GM23248 (cell line): ENCODE results near the gene OSBPL6. TPM values are rescaled to one million over a fixed set of nuclear protein-coding genes. Genes with fewer than 3 reads are reported as not detected.

Source experiments
- DNase-seq: peaks from one replicate; pipeline ENCODE4 v3.0.0-alpha.2; 2015
- H2AFZ ChIP-seq: fragments of 200-600 bp; sonication (generic); 2 replicates; pipeline ENCODE4 v1.6.1; 2016; ENCODE audit warnings: antibody characterized with exemption
- H3F3A ChIP-seq: fragments of 200-600 bp; sonication (generic); 2 replicates; pipeline ENCODE4 v1.6.1; 2016; ENCODE audit warnings: mild to moderate bottlenecking, antibody characterized with exemption, mixed run types; ENCODE audit not compliant: insufficient read depth
- H3K27ac ChIP-seq: fragments of 200-600 bp; sonication (generic); 2 replicates; pipeline ENCODE4 v1.5.1; 2016; ENCODE audit warnings: mild to moderate bottlenecking
- H3K27me3 ChIP-seq: fragments of 200-600 bp; sonication (generic); replicated peaks from 2 replicates; pipeline ENCODE4 v1.6.1; 2016; ENCODE audit warnings: mild to moderate bottlenecking; ENCODE audit not compliant: insufficient read depth
- H3K36me3 ChIP-seq: fragments of 200-600 bp; sonication (generic); 2 replicates; pipeline ENCODE4 v1.6.1; 2016; ENCODE audit warnings: low read depth, mild to moderate bottlenecking
- H3K4me1 ChIP-seq: fragments of 200-600 bp; sonication (generic); 2 replicates; pipeline ENCODE4 v1.6.1; 2016; ENCODE audit warnings: mild to moderate bottlenecking; ENCODE audit not compliant: insufficient read depth
- H3K4me2 ChIP-seq: fragments of 200-600 bp; sonication (generic); one replicate; pipeline ENCODE4 v1.6.1; 2016; ENCODE audit warnings: mild to moderate bottlenecking; ENCODE audit not compliant: unreplicated experiment
- H3K4me3 ChIP-seq: fragments of 200-600 bp; sonication (generic); 2 replicates; pipeline ENCODE4 v1.5.1; 2016; ENCODE audit warnings: mild to moderate bottlenecking
- H3K79me2 ChIP-seq: fragments of 200-600 bp; sonication (generic); 2 replicates; pipeline ENCODE4 v1.6.1; 2016; ENCODE audit warnings: mild to moderate bottlenecking; ENCODE audit not compliant: insufficient read depth
- H3K9ac ChIP-seq: fragments of 200-600 bp; sonication (generic); 2 replicates; pipeline ENCODE4 v1.6.1; 2016; ENCODE audit warnings: mild to moderate bottlenecking
- H3K9me2 ChIP-seq: fragments of 200-600 bp; sonication (generic); 2 replicates; pipeline ENCODE4 v1.6.1; 2016; ENCODE audit warnings: mixed run types, mild to moderate bottlenecking, moderate library complexity; ENCODE audit not compliant: insufficient read depth
- H3K9me3 ChIP-seq: fragments of 200-600 bp; sonication (generic); one replicate; pipeline ENCODE4 v1.6.1; 2017; ENCODE audit warnings: low read depth
- H4K20me1 ChIP-seq: fragments of 200-600 bp; sonication (generic); 2 replicates; pipeline ENCODE4 v1.6.0; 2016; ENCODE audit not compliant: insufficient read depth
- EZH2 ChIP-seq: fragments of 200-600 bp; sonication (generic); IDR thresholded peaks from 2 replicates; pipeline ENCODE4 v1.6.1; 2018; ENCODE audit warnings: antibody characterized with exemption, mild to moderate bottlenecking; ENCODE audit not compliant: insufficient read depth, poor library complexity, severe bottlenecking
- EZH2phosphoT487 ChIP-seq: fragments of 200-600 bp; sonication (generic); IDR thresholded peaks from 2 replicates; pipeline ENCODE4 v1.6.1; 2018; ENCODE audit warnings: antibody characterized with exemption, moderate library complexity, mild to moderate bottlenecking, low read depth; ENCODE audit not compliant: insufficient read depth
- WGBS, 2 experiments: methylation state at CpG; one replicate each; pipeline ENCODE4 v1.1.6; 2015 to 2017; ENCODE audit warnings: low lambda C conversion rate in 2 of 2, low coverage in 1 of 2; ENCODE audit errors: missing lambda C conversion rate in 2 of 2; 5-methylcytosine and 5-hydroxymethylcytosine counted together
- in situ Hi-C: fragments of 300-500 bp; cut with MboI; formaldehyde crosslinking; loops from 2 replicates; pipeline ENCODE4 v1.15.0; 2020
- polyA plus RNA-seq: library from polyadenylated mRNA; unstranded; fragments of >200 nt; fragmentation: Nextera tagmentation; extraction: Ambion mirVana; gene quantifications from 2 replicates; pipeline ENCODE4 v1.2.1, GENCODE V29; 2016
- total RNA-seq: library from RNA; depleted of rRNA; stranded (reverse); fragments of >200 nt; shearing (Covaris generic); gene quantifications from 2 replicates; pipeline ENCODE4 v1.2.3, GENCODE V29; 2014

The OSBPL6 gene
- total and polyA plus RNA-seq, 2 experiments from 2014 or later: 6.3 to 11.8 TPM

- peak overlapping the region; percentile 81 for H3K4me3 ChIP-seq
- in situ Hi-C loops: loop anchor here (10.0 kb wide), 1 partner anchor 289 kb away; no protein-coding TSS in a partner anchor
- peak; percentile 89 for DNase-seq
- H4K20me1 ChIP-seq: no peaks in the 10 kb centered on the region
- 1% methylated on average over 45 of the region's 45 CpGs for WGBS, 2 experiments
- peak overlapping the region; percentile 91 for H3K9ac ChIP-seq
- H3K9me3 ChIP-seq: no peaks in the 10 kb centered on the region
- peaks cover 7% of the 10 kb centered on the region for H3K4me1 ChIP-seq
- H3F3A ChIP-seq: peaks cover 8% of the 10 kb centered on the region; the same call in 1 of the 2 replicates
- no peaks in the 10 kb centered on the region for H3K27me3 ChIP-seq
- peak overlapping the region; percentile 90 for H3K27ac ChIP-seq
- H2AFZ ChIP-seq: peak overlapping the region; percentile 96
- H3K36me3 ChIP-seq: no peaks in the 10 kb centered on the region
- peak overlapping the region; percentile 99 for H3K4me2 ChIP-seq
- TF ChIP-seq EZH2phosphoT487: no peak
- TF ChIP-seq EZH2: no peak
- H3K9me2 ChIP-seq: no peaks in the 10 kb centered on the region
- peaks cover 7% of the 10 kb centered on the region for H3K79me2 ChIP-seq
Observed at GRCh38 chr2:178413472-178414265, 219.4 kb downstream of the OSBPL6 start.

- TF ChIP-seq EZH2 (no peak), EZH2phosphoT487 (no peak)
- H3K36me3 ChIP-seq: no peaks in the 10 kb centered on the region
- in situ Hi-C loops: loop anchor here (10.0 kb wide), 1 partner anchor 290 kb away; no protein-coding TSS in a partner anchor
- peak overlapping the region; percentile 81 for H3K4me3 ChIP-seq
- peak overlapping the region; percentile 96 for H2AFZ ChIP-seq
- H3K9ac ChIP-seq: peak overlapping the region; percentile 91
- peak overlapping the region; percentile 90 for H3K27ac ChIP-seq
- no peaks in the 10 kb centered on the region for H3K9me2 ChIP-seq
- H3K4me2 ChIP-seq: peak overlapping the region; percentile 99
- WGBS, 2 experiments: 17 to 18% methylated on average over 21 of the region's 21 CpGs
- H3K9me3 ChIP-seq: no peaks in the 10 kb centered on the region
- DNase-seq: peak; percentile 97
- peaks cover 7% of the 10 kb centered on the region for H3K79me2 ChIP-seq
- peaks cover 7% of the 10 kb centered on the region for H3K4me1 ChIP-seq
- H4K20me1 ChIP-seq: no peaks in the 10 kb centered on the region
- peaks cover 8% of the 10 kb centered on the region; the same call in 1 of the 2 replicates for H3F3A ChIP-seq
- H3K27me3 ChIP-seq: no peaks in the 10 kb centered on the region
Observed at GRCh38 chr2:178414266-178415247, 220.2 kb downstream of the OSBPL6 start.

DNA sequence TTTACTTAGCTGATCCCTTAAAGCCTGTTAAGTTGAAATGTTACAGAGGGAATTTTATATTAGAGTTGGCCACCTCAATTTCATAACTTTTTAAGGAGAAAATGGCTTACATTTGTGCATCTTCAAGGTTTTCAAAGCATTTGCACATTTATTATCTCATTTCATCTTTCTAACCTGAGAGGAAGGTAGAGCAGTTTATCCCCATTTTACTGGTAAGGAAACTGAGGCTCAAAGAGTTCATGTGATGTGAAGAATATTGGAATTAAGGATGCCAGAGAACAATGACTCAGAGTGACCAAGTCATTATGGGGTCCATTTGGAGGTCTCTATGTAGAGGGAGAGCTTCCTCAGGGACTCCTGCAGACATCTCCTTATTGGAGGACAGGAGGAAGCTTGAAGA lies 221.7 kb downstream of the OSBPL6 start:
- Histone ChIP-seq H3K4me1 (peaks cover 7% of the 10 kb centered on the region), H3K4me2 (no peak overlapping the region), H3K9me2 (no peaks in the 10 kb centered on the region), H3K9ac (no peak overlapping the region), H3K27me3 (no peaks in the 10 kb centered on the region), H3K9me3 (no peaks in the 10 kb centered on the region), H3K4me3 (no peak overlapping the region), H3K36me3 (no peaks in the 10 kb centered on the region), H4K20me1 (no peaks in the 10 kb centered on the region), H3K79me2 (peaks cover 7% of the 10 kb centered on the region), H2AFZ (no peak overlapping the region), H3F3A (peaks cover 8% of the 10 kb centered on the region; the same call in 1 of the 2 replicates), H3K27ac (no peak overlapping the region)
- TF ChIP-seq EZH2 (no peak), EZH2phosphoT487 (no peak)
- no peak for DNase-seq
- in situ Hi-C loops: loop anchor here (10.0 kb wide), 1 partner anchor 291 kb away; no protein-coding TSS in a partner anchor

DNA sequence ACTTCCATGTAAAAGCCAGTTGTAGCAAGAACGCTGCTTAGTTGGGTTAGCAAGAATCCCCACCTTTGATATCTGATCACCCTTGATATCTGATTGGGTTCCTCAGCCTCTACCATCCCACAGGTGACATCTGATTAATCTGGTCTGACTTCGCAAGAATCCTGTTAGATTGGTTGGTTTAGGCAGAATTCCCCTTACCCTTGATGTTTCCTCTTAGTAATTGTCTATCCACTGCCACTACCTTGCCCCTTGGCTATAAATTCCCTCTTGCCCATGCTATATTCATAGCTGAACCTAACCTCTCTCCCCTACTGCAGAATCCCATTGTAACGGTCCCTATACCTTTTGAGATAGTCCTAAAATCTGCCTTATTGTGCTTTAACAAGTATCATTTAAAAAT lies 223.6 kb downstream of the OSBPL6 start:
- WGBS, 2 experiments: 97 to 99% methylated on average over 3 of the region's 3 CpGs
- TF ChIP-seq EZH2: no peak
- TF ChIP-seq EZH2phosphoT487: no peak
- Histone ChIP-seq H3K36me3 (no peaks in the 10 kb centered on the region), H2AFZ (no peak overlapping the region), H3K4me3 (no peak overlapping the region), H3K9me3 (no peaks in the 10 kb centered on the region), H3K9me2 (no peaks in the 10 kb centered on the region), H3K27ac (no peak overlapping the region), H4K20me1 (no peaks in the 10 kb centered on the region), H3K4me1 (peaks cover 7% of the 10 kb centered on the region), H3K9ac (no peak overlapping the region), H3K79me2 (peaks cover 7% of the 10 kb centered on the region), H3K27me3 (no peaks in the 10 kb centered on the region), H3K4me2 (no peak overlapping the region), H3F3A (peaks cover 8% of the 10 kb centered on the region; the same call in 1 of the 2 replicates)
- DNase-seq: no peak
- in situ Hi-C loops: loop anchor here (10.0 kb wide), 1 partner anchor 293 kb away; no protein-coding TSS in a partner anchor
